HUDEP-2 (cell line): ENCODE data around the gene RSKR.
A peak's percentile ranks its signal among the peaks of the same experiment; 100 is the strongest.
"Not testable (repeated sequence)": the region's sequence is repeated elsewhere in the genome, so short reads cannot be mapped to it uniquely, and the experiment has no call there.

Experiments used
- DNase-seq, 76 experiments: peaks; one replicate each; lab custom pipeline; 2025; ENCODE audit not compliant: unreplicated experiment in 76 of 76; lab: John Stamatoyannopoulos, UW

RSKR gene

DNA sequence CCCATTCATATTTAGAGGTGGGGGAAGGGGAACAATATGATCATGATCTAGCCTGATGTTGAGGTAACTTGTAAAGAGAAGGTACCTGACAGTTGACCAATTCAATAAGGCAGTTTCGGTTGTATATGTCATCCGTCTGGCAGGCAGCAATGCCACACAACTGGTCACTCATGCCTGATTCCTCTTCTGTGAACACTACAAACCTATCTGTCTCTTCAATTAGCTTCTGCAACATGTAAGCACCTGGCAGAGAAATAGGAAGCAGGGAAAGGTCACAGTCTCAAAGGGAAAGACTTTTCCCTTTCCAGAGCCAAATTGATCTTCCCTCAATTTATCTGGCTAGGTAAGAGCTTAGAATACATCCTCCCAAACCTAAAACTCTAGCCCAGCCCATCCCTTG, 10.2 kb upstream of the RSKR start:
- no peak for DNase-seq

DNA sequence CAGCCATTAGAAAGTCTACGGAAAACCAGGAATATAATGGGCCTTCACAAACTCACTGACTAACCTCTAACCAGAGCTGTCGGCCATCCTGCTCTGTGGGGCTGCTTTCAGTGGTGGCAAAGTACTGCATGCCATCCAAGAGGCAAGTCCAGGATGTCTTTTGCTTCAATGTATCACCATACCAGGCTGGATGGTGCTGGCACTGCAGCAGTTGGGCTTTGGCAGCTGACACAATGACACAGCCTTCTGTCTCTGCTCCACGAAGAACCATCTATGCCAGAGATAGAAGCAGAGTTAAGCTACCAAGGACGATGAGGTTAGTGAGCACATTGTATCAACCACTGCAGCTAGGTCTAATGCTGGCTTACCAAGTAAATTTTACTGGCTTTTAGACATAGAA, 9.7 kb upstream of the RSKR start:
- no peak for DNase-seq

DNA sequence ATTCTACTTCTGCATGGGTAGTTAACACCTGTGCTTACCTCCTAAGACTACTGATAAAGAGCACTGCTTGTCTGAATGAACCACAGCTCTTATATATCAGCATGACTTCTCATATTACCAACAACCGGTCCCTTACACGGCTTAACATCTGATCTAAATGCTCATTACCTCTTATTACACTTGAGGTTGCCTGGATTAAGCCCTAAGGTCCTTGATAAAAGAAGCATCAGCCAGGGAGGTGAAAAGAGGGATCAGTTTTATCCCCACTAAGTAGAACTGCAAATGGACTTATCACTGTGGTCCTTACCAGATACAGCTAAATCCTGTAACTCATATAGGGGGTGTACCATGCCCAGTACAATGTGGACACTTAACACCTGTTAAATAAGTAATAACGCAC, 8.2 kb upstream of the RSKR start:
- DNase-seq, result no peak

DNA sequence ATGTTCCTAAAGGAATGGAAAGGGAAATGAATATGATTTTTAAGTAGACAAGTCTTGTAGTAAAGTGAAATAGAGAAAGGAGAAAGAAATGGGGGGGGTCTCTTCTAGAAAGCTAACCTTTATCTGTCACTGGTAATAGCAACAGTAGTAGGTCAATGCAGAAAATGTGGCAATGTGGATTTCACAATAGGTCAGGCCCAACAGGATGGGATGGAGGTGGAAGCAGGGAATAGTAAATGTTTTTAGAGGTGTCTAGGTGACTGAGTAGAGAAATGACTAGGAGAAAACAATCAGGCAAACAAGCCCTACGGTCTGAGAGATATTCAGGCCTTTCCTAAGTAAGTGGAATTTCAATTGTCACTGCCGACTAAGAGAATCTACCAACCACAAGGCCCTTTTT, 6.0 kb upstream of the RSKR start:
- DNase-seq, result no peak

DNA sequence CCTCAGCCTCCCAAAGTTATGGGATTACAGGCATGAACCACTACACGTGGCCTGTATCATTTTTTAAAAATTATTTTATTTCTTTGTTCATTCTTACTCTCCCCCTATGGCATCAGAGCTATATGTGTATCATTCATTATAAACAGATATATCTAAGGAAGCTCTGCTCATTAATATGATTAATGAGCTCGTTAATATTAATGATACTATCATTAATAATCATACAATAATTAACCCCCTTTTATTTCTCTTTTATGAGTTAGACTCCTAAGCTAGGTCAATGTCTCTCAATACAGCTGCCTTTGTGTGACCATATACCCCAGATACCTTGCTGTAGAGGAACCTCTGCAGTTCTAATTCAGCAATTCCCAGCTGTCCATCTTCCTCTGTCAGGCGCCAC, 4.5 kb upstream of the RSKR start:
- no peak for DNase-seq

DNA sequence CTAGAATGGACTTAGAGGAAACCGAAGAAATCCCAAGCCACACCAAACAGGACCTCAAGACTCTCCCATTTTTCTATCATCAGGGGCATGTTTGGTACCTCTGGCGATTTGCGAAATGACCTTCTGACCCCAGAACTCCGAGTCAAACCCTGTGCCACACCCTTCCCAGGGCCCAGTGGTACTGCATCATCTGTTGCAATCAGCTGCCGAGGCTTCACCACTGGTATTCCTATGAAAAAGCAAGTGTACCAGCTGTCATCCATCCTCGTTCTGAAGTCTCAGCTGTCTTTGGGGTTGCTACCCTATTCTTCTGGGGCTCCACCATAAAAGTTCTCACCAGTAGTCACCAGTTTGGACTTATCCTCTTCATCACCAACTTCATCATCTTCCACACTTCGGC, 2.3 kb upstream of the RSKR start:
- DNase-seq, result no peak

DNA sequence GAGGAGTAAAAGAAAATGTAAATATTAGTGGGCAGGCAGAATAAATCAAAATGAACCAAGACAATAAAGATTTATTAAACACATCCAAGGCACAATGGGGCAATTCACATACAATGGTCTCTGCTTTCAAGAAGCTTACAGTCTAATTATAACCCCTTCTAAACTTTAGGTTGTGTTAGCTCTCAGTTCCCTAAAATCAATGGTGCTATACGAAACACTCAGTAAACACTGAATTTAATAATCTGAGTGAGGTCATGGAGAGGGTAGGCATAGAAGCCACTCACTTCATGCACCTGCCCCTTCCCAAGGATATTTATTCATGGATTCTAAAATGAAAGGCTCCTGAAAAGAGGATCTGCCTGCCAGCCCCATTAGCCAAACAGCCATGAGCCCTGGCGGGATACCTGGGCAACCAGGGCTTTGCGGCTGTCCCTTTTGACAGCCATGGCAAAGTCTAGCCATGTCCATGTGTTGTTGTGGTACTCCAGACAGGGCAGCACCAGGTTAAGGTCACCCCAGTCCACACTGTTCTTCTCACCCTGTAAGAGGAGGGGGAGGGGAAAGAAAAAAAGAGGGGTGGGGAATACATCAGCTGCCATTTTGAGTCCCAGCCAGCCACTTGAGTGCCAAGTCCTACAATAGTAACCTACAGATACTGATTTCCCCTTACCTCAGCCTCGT, 1.4 kb upstream of the RSKR start:
- DNase-seq, result no peak

DNA sequence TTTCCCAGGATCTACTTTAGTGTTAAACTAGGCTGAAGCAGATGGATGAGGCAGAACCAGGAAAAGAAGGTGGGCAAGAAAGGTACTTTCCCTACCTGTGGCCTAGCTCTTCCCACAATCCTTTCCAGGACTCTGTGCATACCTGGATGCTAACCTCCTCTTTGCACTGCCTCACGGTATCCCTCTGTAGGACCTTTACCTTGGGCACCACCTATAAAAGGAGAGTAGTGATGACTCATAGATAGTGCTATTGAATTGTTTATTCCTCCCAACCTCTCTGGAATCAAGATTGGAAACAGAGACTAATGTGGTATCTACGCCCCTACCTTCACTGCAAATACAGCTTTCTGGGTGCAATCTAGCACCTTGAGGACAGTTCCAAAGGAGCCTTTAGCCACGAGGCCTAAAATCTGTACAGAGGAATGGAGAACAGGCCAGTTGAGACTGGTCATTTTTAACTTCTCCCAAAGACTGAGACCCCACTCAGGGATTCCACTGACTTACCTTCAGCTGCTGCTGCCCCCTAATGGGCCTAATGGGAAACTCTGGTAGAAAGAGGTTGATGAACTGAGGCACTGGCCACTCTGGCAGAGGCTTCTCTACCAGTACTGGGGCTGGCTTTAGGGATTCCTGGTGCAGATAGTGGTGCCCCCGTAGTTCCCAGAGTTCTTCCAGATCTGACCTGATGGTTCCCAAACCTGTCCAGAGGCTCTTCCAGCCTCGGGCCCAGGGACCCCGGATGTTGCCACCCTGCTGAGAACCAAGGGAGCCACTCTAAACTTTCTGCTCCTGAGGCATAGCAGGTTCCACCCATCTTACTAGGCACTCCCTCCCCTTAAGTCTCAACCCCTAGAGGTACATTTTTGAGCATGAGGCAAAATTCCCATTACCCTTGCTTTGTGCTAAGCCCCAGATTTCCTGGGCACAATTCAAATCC, 781 bp downstream of the RSKR start:
- DNase-seq, result peak in 11 of 76 experiments; percentile 0 to 26 (median 8)

DNA sequence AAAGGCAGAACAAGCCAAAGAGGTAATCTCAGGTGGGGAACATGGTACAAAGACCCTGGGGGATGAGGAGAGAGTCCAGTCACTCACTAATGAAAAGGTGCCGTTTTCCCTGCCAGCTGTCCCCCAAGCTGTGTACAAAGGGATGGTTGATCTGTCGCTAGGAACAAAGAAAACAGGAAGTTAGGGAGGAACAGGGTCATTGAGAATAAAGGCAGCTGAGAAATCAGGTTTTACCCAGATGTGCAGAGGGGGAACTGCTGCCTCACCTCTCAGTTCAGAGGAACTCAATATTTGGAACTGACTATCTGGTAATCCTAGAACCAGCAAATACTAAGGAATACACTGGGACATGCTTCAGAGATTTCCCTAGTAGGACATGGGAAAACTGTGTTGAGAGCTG, 1.5 kb downstream of the RSKR start:
- no peak for DNase-seq

DNA sequence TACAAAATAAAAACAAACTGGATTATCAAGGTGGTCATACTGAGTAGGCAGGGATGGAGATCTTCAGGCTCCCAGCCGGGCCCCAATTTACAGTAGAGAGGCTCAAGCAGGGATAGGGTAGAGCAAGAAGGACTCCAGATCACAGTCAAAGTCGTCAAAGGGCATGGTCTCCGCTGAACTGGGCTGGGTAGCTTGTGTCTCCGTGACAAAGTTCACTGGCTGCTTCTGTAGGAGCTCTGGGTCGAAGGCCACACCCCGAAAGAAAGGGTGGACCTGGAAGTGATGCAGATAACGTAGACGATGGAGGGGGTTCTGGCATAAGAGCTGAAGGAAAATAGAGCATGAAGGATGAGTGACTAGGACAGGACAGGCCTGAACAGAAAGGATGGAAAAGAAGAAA, 3.6 kb downstream of the RSKR start:
- DNase-seq, result no peak

DNA sequence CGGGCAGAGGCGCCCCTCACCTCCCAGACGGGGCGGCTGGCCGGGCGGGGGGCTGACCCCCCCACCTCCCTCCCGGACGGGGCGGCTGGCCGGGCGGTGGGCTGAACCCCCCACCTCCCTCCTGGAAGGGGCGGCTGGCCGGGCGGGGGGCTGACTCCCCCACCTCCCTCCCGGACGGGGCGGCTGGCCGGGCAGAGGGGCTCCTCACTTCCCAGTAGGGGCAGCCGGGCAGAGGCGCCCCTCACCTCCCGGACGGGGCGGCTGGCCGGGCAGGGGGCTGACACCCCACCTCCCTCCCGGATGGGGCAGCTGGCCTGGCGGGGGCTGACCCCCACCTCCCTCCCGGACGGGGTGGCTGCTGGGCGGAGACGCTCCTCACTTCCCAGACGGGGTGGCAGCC, 10.0 kb downstream of the RSKR start:
- DNase-seq, result not testable (repeated sequence)

DNA sequence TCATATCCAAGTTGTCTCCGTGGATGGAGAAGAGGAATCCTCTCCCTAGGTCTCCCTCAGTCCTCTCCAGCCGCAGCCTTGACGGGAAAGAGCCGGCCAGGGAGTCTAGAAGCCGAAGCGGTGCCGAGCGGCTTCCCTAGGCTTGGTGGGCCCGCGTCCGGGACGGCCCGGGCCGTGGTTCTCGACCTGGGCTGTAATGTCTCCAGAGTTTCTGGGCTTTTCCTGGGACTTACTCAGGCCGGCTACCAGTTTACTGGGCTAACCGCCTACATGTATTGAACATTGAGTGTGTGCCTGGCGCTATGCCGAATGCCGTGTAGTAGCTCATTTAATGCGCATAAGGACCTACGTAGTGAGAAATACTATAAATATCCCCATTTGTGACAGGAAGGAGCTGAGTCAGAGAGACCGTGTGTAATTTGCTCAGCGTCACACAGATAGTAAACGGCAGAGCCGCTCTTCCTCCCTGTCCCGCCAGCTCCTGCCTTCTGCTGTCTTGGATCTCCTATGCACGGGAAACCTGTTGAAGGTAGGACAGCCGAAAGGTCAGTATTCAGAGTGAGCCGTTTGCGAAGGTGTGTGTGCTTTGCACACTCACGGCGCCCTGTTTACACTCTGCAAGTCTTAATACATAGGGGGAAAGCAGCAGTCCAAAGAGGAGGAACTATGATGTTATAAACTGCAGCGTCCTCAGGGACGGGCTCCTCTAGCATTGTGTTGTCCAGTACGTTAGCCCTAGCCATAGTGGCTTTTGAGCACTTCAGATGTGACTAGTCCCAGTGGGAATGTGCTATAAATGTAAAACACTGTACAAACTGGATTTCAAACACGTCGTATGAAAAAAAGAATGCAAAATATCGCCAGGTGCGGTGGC, 14.4 kb downstream of the RSKR start:
- DNase-seq, result peak in 61 of 76 experiments; percentile 4 to 75 (median 43)

DNA sequence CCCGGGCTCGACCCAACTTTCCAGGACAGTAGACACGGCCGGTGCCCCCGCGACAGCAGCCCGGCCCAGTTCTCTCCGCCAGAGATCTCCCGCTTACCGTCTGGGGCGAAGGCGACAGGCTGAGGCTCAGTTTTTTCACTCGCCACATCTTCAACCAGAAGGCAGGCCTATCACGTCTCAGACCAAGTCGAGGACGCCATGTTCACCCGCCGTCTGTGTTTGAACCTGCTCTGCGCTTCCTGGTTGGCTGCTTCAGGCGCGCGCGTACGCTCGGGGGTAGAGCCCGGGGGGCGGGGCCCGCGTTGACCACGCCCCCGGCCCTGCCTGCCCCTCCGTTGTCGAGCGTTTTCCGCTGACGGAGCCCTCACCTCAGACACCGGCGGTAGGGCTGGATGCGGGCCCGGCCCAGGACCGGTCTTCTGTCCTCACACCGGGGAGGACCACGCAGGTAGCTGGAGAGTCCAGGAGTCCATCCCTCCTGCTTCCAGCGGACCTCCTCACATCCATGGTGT, 15.1 kb downstream of the RSKR start, which contains the start of gene SPAG5:
Gene SPAG5 (minus strand): TSS at position 227 of the 512 bp plus-strand sequence. CDS start 79 bp downstream, at position 148.
- peak in 75 of 76 experiments; percentile 42 to 92 (median 87) for DNase-seq

DNA sequence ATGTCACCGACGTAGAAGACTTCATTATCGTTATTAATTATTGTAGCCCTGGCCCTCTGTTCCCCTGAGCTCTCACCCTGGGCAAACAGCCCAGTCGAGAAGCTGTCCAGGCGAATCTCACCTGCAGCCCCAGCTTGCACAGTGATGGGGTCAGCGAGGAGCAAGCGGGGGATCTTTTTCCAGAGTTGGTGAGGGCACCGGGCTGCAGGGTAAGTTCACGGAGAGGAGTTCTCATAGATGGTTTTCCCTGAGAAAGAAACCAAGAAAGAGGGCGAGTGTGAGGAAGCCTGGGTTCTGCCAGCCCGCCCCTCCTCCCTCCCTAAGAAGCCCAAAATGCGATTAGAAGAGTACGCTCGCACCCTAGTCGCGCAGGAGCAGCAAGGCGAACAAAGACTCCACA, 15.6 kb downstream of the RSKR start:
- peak in 1 of 76 experiments; percentile 14 for DNase-seq

DNA sequence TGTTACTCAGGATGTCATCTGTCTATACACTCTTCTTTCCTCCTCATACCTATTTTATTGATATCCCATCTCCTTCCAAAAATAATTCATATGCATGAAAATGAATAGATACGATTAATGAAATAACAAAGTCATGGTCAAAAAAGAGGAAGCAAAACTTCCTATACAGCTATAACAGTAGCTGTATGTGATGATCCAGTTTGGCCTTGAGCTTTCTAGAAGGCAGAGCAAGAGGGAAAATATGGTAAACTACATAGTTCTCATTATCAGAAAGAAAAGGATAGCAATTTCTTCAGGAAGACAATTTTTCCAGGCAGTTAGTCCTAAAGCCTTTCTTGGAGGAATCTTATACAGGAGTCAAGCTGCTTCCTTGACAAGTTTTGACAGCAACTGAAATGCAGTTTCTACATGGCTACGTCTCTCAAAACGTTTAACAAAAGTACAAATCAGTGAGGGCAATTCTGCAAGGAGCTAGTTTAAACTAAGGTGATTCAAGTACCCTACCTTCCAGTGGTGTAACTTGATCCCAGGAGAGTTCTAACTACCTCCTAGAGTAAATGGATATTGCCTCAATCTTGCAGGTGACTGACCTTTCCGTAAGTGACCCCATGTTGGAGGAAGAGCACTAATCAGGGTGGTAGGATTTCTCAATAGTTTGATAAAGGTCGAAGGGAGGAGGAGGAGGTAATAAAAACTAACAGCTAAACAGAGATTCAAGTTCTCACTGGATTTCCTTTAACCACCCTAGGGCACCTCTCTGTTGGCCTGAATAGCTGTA, 16.2 kb downstream of the RSKR start:
- no peak for DNase-seq

DNA sequence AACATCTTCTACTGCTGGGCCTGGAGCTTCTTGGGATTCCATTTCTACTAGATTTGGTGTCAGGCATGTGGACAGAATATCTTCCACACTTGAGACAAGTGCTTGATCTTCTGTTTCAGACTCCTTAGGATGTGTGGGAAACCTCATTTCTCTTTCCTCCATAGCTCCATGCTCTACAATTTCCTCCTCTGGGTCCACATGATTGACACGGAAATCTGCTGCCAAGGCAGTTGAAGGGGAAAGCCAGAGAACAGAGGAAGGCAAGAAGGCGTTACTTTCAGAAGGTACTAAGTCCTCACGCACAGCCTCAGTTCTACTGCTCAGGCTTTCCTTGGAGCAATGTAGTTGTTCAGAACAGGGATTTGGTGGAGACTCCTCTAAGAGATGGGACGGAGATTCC, 21.7 kb downstream of the RSKR start:
- no peak for DNase-seq

DNA sequence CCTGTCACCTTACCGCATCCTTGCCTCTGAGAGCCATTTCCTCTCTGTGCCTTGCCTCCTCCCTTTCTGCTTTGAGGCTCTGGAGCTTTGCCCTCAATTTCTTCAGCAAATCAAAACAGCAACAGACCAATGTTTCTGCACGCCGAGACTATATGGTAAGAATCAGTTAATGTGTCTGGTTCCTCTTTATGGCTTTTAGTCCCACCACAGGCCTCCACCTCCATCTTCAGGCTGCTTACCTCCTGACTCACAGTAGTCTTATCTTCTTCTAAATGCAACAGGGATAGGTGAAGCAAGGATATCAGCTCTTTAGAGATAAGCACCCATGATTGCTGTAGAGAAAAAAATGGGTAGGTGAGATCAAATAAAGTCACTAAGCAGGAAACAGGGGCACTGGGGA, 28.1 kb downstream of the RSKR start:
- DNase-seq, result no peak

DNA sequence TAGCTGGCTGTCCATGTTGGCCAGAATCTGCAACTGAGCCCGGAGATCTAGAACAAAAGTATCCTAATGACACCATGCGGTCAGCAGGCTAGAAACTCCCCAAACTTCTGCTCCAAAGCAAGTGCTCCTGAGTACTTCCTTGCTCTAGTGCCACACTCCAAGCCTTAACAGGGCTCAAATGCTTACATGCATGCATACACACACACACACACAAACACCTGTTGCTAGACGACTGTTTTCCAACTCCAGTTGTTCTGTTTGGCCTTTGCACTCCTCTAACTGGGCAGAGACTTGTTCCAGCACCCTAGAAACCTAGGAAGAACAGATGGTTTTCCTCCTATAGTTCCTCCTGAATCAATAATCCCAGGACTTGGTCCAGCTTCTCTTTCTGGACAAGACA, 29.6 kb downstream of the RSKR start:
- no peak for DNase-seq

DNA sequence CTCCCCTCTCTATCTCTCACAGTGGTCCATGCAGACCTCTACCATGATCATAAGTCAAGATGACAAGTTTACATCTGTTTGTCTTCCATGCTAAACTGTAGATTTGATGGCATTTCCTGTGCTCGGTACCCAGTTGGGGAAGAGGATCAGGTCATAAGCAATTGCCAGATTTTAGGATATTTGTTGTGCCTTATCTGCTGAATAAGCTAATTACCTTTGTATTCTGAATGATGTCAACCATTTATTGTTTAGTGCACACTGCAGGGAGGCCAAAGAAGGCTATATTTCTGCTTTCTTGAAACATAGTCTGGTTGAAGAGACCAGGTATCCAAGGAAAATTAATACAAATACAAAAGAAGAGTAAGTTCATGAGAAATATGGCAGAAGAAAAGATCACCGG, 31.5 kb downstream of the RSKR start:
- no peak for DNase-seq

DNA sequence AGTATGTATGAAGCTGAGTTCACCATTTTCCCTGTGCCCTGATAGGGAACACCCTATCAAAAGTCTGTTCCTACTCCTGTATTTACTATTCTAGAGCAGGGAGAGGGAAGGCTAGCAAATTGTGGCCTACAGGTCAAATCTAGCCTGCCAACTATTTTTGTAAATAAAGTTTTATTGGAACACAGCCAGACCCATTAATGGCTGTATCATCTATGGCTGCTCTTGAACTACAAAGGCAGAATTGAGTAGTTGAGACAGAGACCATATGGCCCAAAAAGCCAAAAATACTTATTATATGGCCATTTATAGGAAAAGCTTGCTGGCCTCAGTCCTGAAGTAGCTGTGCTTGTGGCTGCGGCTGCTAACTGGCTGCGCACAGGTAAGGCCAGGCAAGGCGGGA, 33.0 kb downstream of the RSKR start:
- DNase-seq, result no peak
